Measurements from ENCODE around the gene HLTF. TPM values are rescaled to one million over a fixed set of nuclear protein-coding genes. Genes with fewer than 3 reads are reported as not detected.
"Not testable (repeated sequence)": the region's sequence is repeated elsewhere in the genome, so short reads cannot be mapped to it uniquely, and the experiment has no call there.

Gene HLTF
- total and polyA plus RNA-seq, 2 of the 4 experiments (the other 2 are of a cell fraction), result 12.6 to 39.1 TPM

DNA sequence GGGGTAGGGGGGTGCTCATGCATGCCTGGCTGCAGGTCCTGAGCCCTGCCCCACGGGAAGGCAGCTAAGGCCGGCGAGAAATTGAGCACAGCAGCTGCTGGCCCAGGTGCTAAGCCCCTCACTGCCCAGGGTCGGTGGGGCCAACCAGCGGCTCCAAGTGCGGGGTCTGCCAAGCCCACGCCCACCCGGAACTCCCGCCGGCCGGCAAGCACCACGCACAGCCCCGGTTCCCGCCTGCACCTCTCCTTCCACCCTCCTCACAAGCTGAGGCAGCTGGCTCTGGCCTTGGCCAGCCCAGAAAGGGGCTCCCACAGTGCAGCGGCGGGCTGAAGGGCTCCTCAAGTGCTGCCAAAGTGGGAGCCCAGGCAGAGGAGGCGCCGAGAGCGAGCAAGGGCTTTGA is 11.7 kb upstream of the HLTF start:
- POLR2A ChIA-PET (ENCODE audit: unreplicated experiment); H3K27ac ChIP-seq (ENCODE audit: insufficient read depth, low read length); dilution Hi-C loops (cut with HindIII; ENCODE audit: low sequenced_read_pairs, unreplicated experiment); H3K4me1 ChIP-seq (ENCODE audit: control insufficient read depth, insufficient read depth, low read length); ATAC-seq (ENCODE audit: low read depth); H3K4me3 ChIP-seq (ENCODE audit: insufficient read depth, low read depth, low read length); H2BK15ac ChIP-seq (ENCODE audit: low read depth, low read length); H3K9me3 ChIP-seq (ENCODE audit: control insufficient read depth, insufficient read depth, low read length); H3K56ac ChIP-seq (ENCODE audit: extremely low read depth, insufficient read depth, low read length); H4K5ac ChIP-seq (ENCODE audit: low read depth, low read length); DNase-seq; H2BK5ac ChIP-seq (ENCODE audit: low read depth, low read length, poor library complexity, severe bottlenecking); H3K4me2 ChIP-seq (ENCODE audit: low read depth, low read length); H3K14ac ChIP-seq (replicated peaks; ENCODE audit: low read depth, low read length); in situ Hi-C loops (cut with MboI; ENCODE audit: low sequenced_read_pairs); CTCF ChIA-PET; H2AFZ ChIP-seq (replicated peaks; ENCODE audit: low read length, poor library complexity); H3K4ac ChIP-seq (ENCODE audit: low read depth, low read length); H4K8ac ChIP-seq (ENCODE audit: low read depth in 2 of 2, low read length in 2 of 2); H2AK5ac ChIP-seq (ENCODE audit: low read depth, low read length); intact Hi-C loops (cut with micrococcal nuclease); H3K9ac ChIP-seq (ENCODE audit: low read depth, low read length); H3K18ac ChIP-seq (ENCODE audit: low read depth, low read length); H3K23ac ChIP-seq (ENCODE audit: low read depth, low read length); H2BK20ac ChIP-seq (ENCODE audit: low read depth, low read length); H3K27me3 ChIP-seq (ENCODE audit: control insufficient read depth, insufficient read depth, low read length); BruUV-seq (replicated peaks); H3K79me1 ChIP-seq (ENCODE audit: low read depth in 1 of 2, low read length in 2 of 2); H3K9me1 ChIP-seq (ENCODE audit: insufficient read depth, low read length); H3K36me3 ChIP-seq (ENCODE audit: control insufficient read depth, insufficient read depth, low read length); H2AK9ac ChIP-seq (replicated peaks; ENCODE audit: low read depth, low read length, poor library complexity); H2BK120ac ChIP-seq (ENCODE audit: low read depth, low read length); H4K20me1 ChIP-seq (ENCODE audit: insufficient read depth, low read length); H4K91ac ChIP-seq (ENCODE audit: insufficient read depth, low read depth, low read length): not testable (repeated sequence)
- WGBS, 2 experiments (ENCODE audit: extremely low coverage in 2 of 2, insufficient read length in 1 of 2), result 100% methylated on average over 4 of the region's 19 CpGs; no CpG with 5 or more reads in 1 of the 2 experiments

Data from IMR-90 (cell line).